HEK293 (cell line): Measurements from ENCODE around the gene HTRA2.

Experiments used
- CTCF ChIA-PET: fragments of 350-600 bp; formaldehyde crosslinking; extraction: SDS; loops from one replicate; lab custom pipeline; 2021; ENCODE audit warnings: antibody characterized with exemption; lab: Yijun Ruan, JAX
- POLR2A ChIA-PET: fragments of 300-600 bp; formaldehyde crosslinking; extraction: SDS; loops from one replicate; lab custom pipeline; 2020; ENCODE audit warnings: antibody characterized with exemption, inconsistent platforms; lab: Yijun Ruan, JAX
- H3K27ac ChIP-seq: fragments of 200-500 bp; sonication (Bioruptor generic); 2 replicates; pipeline ENCODE4 v1.5.1; 2014; ENCODE audit warnings: low read depth, low read length, control low read depth, inconsistent platforms; ENCODE audit errors: extremely low read depth
- H3K36me3 ChIP-seq, 2 experiments: fragments of 200-500 bp in 1 of 2; sonication (Bioruptor generic) in 1 of 2; 1 replicate in 1 of 2; 2 replicates in 1 of 2; pipeline ENCODE4 v1.5.1; 2014 to 2017; ENCODE audit warnings: inconsistent platforms in 2 of 2, low read length in 2 of 2; ENCODE audit not compliant: control insufficient read depth in 2 of 2, insufficient read depth in 1 of 2
- H3K4me1 ChIP-seq: fragments of 200-500 bp; sonication (Bioruptor generic); 2 replicates; pipeline ENCODE4 v1.5.1; 2014; ENCODE audit warnings: mild to moderate bottlenecking, low read length, inconsistent platforms; ENCODE audit not compliant: control insufficient read depth, insufficient read depth
- H3K4me3 ChIP-seq: 2 replicates; pipeline ENCODE4 v1.5.1; 2011; ENCODE audit warnings: low read depth, mild to moderate bottlenecking, control low read depth, low read length, moderate library complexity
- H3K9me3 ChIP-seq: fragments of 200-500 bp; sonication (Bioruptor generic); 2 replicates; pipeline ENCODE4 v1.5.1; 2014; ENCODE audit warnings: low read depth, low read length, inconsistent platforms; ENCODE audit not compliant: control insufficient read depth, insufficient read depth
- AEBP2 ChIP-seq: fragments of 450-650 bp; formaldehyde crosslinking; IDR thresholded peaks from 2 replicates; pipeline ENCODE4 v1.5.1; 2016; ENCODE audit warnings: missing biosample characterization, missing genetic modification characterization, borderline replicate concordance
- HOXC10 ChIP-seq: sonication (generic); formaldehyde crosslinking; IDR thresholded peaks from 2 replicates; pipeline ENCODE4 v1.8.1; 2023; ENCODE audit warnings: mild to moderate bottlenecking, missing genetic modification reagents
- KLF16 ChIP-seq: fragments of 450-650 bp; formaldehyde crosslinking; IDR thresholded peaks from 2 replicates; pipeline ENCODE4 v1.5.1; 2017; ENCODE audit warnings: missing biosample characterization, missing genetic modification characterization
- OSR2 ChIP-seq: fragments of 450-650 bp; formaldehyde crosslinking; IDR thresholded peaks from 2 replicates; pipeline ENCODE4 v1.5.1; 2016; ENCODE audit warnings: missing biosample characterization, missing genetic modification characterization
- SP3 ChIP-seq: fragments of 450-650 bp; formaldehyde crosslinking; IDR thresholded peaks from 2 replicates; pipeline ENCODE4 v1.5.1; 2016; ENCODE audit warnings: missing biosample characterization, missing genetic modification characterization
- TRIM28 ChIP-seq: IDR thresholded peaks from 2 replicates; pipeline ENCODE4 v1.6.1; 2011; ENCODE audit warnings: low read length, control low read depth, borderline replicate concordance
- YY2 ChIP-seq: fragments of 450-650 bp; formaldehyde crosslinking; IDR thresholded peaks from 2 replicates; pipeline ENCODE4 v1.5.1; 2016; ENCODE audit warnings: missing biosample characterization, missing genetic modification characterization
- ZBTB17 ChIP-seq: fragments of 450-650 bp; formaldehyde crosslinking; IDR thresholded peaks from 2 replicates; pipeline ENCODE4 v1.5.1; 2016; ENCODE audit warnings: missing biosample characterization, missing genetic modification characterization
- ZNF148 ChIP-seq: fragments of 450-650 bp; formaldehyde crosslinking; IDR thresholded peaks from 2 replicates; pipeline ENCODE4 v1.5.0; 2017; ENCODE audit warnings: missing biosample characterization, missing genetic modification characterization, borderline replicate concordance
- ZNF175 ChIP-seq: fragments of 450-650 bp; formaldehyde crosslinking; IDR thresholded peaks from 2 replicates; pipeline ENCODE4 v1.5.1; 2016; ENCODE audit warnings: missing biosample characterization, missing genetic modification characterization
- ZNF202 ChIP-seq: fragments of 450-650 bp; formaldehyde crosslinking; IDR thresholded peaks from 2 replicates; pipeline ENCODE4 v1.5.1; 2016; ENCODE audit warnings: missing biosample characterization, missing genetic modification characterization, borderline replicate concordance
- ZNF221 ChIP-seq: fragments of 450-650 bp; formaldehyde crosslinking; IDR thresholded peaks from 2 replicates; pipeline ENCODE4 v1.5.1; 2017; ENCODE audit warnings: missing biosample characterization, missing genetic modification characterization, borderline replicate concordance
- ZNF341 ChIP-seq: fragments of 450-650 bp; formaldehyde crosslinking; IDR thresholded peaks from 2 replicates; pipeline ENCODE4; 2016; ENCODE audit warnings: low read depth, missing biosample characterization, missing genetic modification characterization
- ZNF354C ChIP-seq: fragments of 450-650 bp; formaldehyde crosslinking; IDR thresholded peaks from 2 replicates; pipeline ENCODE4 v1.5.1; 2016; ENCODE audit warnings: missing biosample characterization, missing genetic modification characterization, low read depth, borderline replicate concordance
- ZNF416 ChIP-seq: fragments of 450-650 bp; formaldehyde crosslinking; IDR thresholded peaks from 2 replicates; pipeline ENCODE4 v1.5.1; 2016; ENCODE audit warnings: missing biosample characterization, missing genetic modification characterization
- ZNF426 ChIP-seq: fragments of 450-650 bp; formaldehyde crosslinking; IDR thresholded peaks from 2 replicates; pipeline ENCODE4 v1.5.1; 2017; ENCODE audit warnings: missing biosample characterization, missing genetic modification characterization, mild to moderate bottlenecking, inconsistent platforms, moderate library complexity
- ZNF433 ChIP-seq: fragments of 450-650 bp; formaldehyde crosslinking; IDR thresholded peaks from 2 replicates; pipeline ENCODE4 v1.5.1; 2016; ENCODE audit warnings: missing biosample characterization, missing genetic modification characterization, low read depth
- ZNF610 ChIP-seq: fragments of 450-650 bp; formaldehyde crosslinking; IDR thresholded peaks from 2 replicates; pipeline ENCODE4 v1.5.1; 2016; ENCODE audit warnings: missing biosample characterization, missing genetic modification characterization, borderline replicate concordance
- ZNF660 ChIP-seq: fragments of 450-650 bp; IDR thresholded peaks from 2 replicates; pipeline ENCODE4 v1.5.1; 2018; ENCODE audit warnings: missing biosample characterization, mild to moderate bottlenecking, missing genetic modification characterization
- ZNF785 ChIP-seq: fragments of 450-650 bp; formaldehyde crosslinking; IDR thresholded peaks from 2 replicates; pipeline ENCODE4 v1.5.1; 2016; ENCODE audit warnings: missing biosample characterization, missing genetic modification characterization
- ZNF791 ChIP-seq: fragments of 450-650 bp; formaldehyde crosslinking; IDR thresholded peaks from 2 replicates; pipeline ENCODE4 v1.5.1; 2016; ENCODE audit warnings: missing biosample characterization, missing genetic modification characterization
- ZSCAN5A ChIP-seq: fragments of 450-650 bp; formaldehyde crosslinking; IDR thresholded peaks from 2 replicates; pipeline ENCODE4 v1.5.1; 2016; ENCODE audit warnings: missing biosample characterization, missing genetic modification characterization

Gene HTRA2

GRCh38 chr2:74524005-74524404, 5.7 kb upstream of the HTRA2 start:
- POLR2A ChIA-PET: no interaction called here
- TF ChIP-seq YY2 (tag by site-specific recombination): no peak
- no peak for TF ChIP-seq OSR2 (tag by site-specific recombination)
- TF ChIP-seq ZNF175: no peak
- Histone ChIP-seq H3K4me1 (no peaks in the 10 kb centered on the region; the same call in 1 of the 2 replicates), H3K4me3 (no peak overlapping the region), H3K36me3 (peaks cover 7 to 36% of the 10 kb centered on the region in 2 experiments; a peak in 1 of 3 replicates), H3K9me3 (no peaks in the 10 kb centered on the region), H3K27ac (no peak overlapping the region)
- CTCF ChIA-PET: no interaction called here

- ChIA-PET POLR2A (interaction anchor here (1.0 to 1.4 kb wide), 3 partner anchors 17 to 51 kb away, joined by 5 to 9 read pairs (median 6); partner anchors contain the start of genes CCDC142, PCGF1 and TTC31), CTCF (interaction anchor here (1.3 kb wide), 1 partner anchor 19 kb away, joined by 5 read pairs; no protein-coding TSS in a partner anchor)
- H3K4me3 ChIP-seq: no peak overlapping the region
- H3K4me1 ChIP-seq: no peaks in the 10 kb centered on the region; the same call in 1 of the 2 replicates
- TF ChIP-seq ZNF354C (tag by site-specific recombination) (no peak), ZNF791 (tag by site-specific recombination) (no peak), YY2 (tag by site-specific recombination) (no peak), HOXC10 (CRISPR knock-in tag) (no peak), AEBP2 (tag by site-specific recombination) (no peak), OSR2 (tag by site-specific recombination) (no peak), ZNF433 (tag by site-specific recombination) (no peak), ZSCAN5A (no peak)
- TF ChIP-seq, all 188 proteins: peak for 0
- H3K9me3 ChIP-seq: no peaks in the 10 kb centered on the region
- peaks cover 7 to 36% of the 10 kb centered on the region in 2 experiments; a peak in 1 of 3 replicates for H3K36me3 ChIP-seq
- no peak overlapping the region for H3K27ac ChIP-seq
These were observed 4.6 kb upstream of the HTRA2 start for GRCh38 chr2:74524955-74525716.

GRCh38 chr2:74525717-74526648, 3.8 kb upstream of the HTRA2 start, which contains the start of gene DQX1:
Gene DQX1, minus strand, starts transcription at chr2:74526231. Its CDS starts 502 bp downstream, at chr2:74525729.
- H3K36me3 ChIP-seq: peaks cover 7 to 38% of the 10 kb centered on the region in 2 experiments; a peak in 1 of 3 replicates
- H3K4me1 ChIP-seq: no peaks in the 10 kb centered on the region; the same call in 1 of the 2 replicates
- CTCF ChIA-PET: interaction anchor here (1.3 kb wide), 1 partner anchor 20 kb away, joined by 5 read pairs; no protein-coding TSS in a partner anchor
- H3K9me3 ChIP-seq: no peaks in the 10 kb centered on the region
- no peak within 1 kb of the TSS for H3K4me3 ChIP-seq
- POLR2A ChIA-PET: interaction anchor here (0.6 to 2.5 kb wide), 6 partner anchors 11 to 52 kb away, joined by 3 to 12 read pairs (median 6); partner anchors contain the start of genes CCDC142, PCGF1 and TTC31
- no peak within 1 kb of the TSS for H3K27ac ChIP-seq
- TF ChIP-seq ZNF341 (no peak), ZNF202 (tag by site-specific recombination) (no peak), ZNF785 (tag by site-specific recombination) (no peak), ZNF660 (tag by site-specific recombination) (no peak), ZNF426 (tag by site-specific recombination) (no peak), TRIM28 (peak; percentile 65; the same call in 1 of the 2 replicates), ZBTB17 (tag by site-specific recombination) (peak; percentile 65), KLF16 (tag by site-specific recombination) (no peak), SP3 (tag by site-specific recombination) (peak; percentile 43; the same call in 1 of the 2 replicates), ZNF221 (no peak), ZNF610 (tag by site-specific recombination) (0 out of 2 replicates have a peak, but pooled peaks have one; percentile 23), ZNF148 (tag by site-specific recombination) (no peak), ZNF416 (tag by site-specific recombination) (no peak)
